SK-N-SH (cell line): ENCODE data around the gene EXOC2.

Source experiments
- CHD2 ChIP-seq: fragments of 150-350 bp; IDR thresholded peaks from 2 replicates; pipeline ENCODE4 v1.6.1; 2018; ENCODE audit warnings: low read length; ENCODE audit not compliant: partially characterized antibody
- RAD21 ChIP-seq: IDR thresholded peaks from 2 replicates; pipeline ENCODE4 v1.6.1; 2012; ENCODE audit warnings: mild to moderate bottlenecking, low read length
- RCOR1 ChIP-seq: fragments of 150-350 bp; IDR thresholded peaks from 2 replicates; pipeline ENCODE4 v1.6.1; 2017; ENCODE audit warnings: antibody characterized with exemption, low read length
- SMC3 ChIP-seq: IDR thresholded peaks from 2 replicates; pipeline ENCODE4 v1.6.1; 2012; ENCODE audit warnings: low read depth, low read length, improper control_type of control experiment
- TAF1 ChIP-seq: IDR thresholded peaks from 2 replicates; pipeline ENCODE4 v1.6.1; 2012; ENCODE audit warnings: low read depth, mild to moderate bottlenecking, low read length, moderate library complexity, borderline replicate concordance
- TF ChIP-seq, protein P1 (sequence below): fragments of 200-600 bp; sonication (generic); IDR thresholded peaks from 2 replicates; pipeline ENCODE4 v1.6.1; 2017; ENCODE audit warnings: antibody characterized with exemption, mild to moderate bottlenecking, moderate library complexity
- TF ChIP-seq, protein P2 (sequence below): IDR thresholded peaks from 2 replicates; pipeline ENCODE4 v1.6.1; 2012; ENCODE audit warnings: mild to moderate bottlenecking, low read depth, low read length, moderate library complexity
- TF ChIP-seq, protein P3 (sequence below): IDR thresholded peaks from 2 replicates; pipeline ENCODE4 v1.4.0; 2012; ENCODE audit warnings: low read depth, borderline replicate concordance

GRCh38 chr6:636488-636887, 56.5 kb downstream of the EXOC2 start:
- TF ChIP-seq CHD2 = no peak
- no peak for TF ChIP-seq TAF1
- TF ChIP-seq, protein P1, sequence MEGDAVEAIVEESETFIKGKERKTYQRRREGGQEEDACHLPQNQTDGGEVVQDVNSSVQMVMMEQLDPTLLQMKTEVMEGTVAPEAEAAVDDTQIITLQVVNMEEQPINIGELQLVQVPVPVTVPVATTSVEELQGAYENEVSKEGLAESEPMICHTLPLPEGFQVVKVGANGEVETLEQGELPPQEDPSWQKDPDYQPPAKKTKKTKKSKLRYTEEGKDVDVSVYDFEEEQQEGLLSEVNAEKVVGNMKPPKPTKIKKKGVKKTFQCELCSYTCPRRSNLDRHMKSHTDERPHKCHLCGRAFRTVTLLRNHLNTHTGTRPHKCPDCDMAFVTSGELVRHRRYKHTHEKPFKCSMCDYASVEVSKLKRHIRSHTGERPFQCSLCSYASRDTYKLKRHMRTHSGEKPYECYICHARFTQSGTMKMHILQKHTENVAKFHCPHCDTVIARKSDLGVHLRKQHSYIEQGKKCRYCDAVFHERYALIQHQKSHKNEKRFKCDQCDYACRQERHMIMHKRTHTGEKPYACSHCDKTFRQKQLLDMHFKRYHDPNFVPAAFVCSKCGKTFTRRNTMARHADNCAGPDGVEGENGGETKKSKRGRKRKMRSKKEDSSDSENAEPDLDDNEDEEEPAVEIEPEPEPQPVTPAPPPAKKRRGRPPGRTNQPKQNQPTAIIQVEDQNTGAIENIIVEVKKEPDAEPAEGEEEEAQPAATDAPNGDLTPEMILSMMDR = no peak
- TF ChIP-seq RCOR1 = no peak
- TF ChIP-seq SMC3 = no peak
- no peak for TF ChIP-seq RAD21
- TF ChIP-seq, protein P2, sequence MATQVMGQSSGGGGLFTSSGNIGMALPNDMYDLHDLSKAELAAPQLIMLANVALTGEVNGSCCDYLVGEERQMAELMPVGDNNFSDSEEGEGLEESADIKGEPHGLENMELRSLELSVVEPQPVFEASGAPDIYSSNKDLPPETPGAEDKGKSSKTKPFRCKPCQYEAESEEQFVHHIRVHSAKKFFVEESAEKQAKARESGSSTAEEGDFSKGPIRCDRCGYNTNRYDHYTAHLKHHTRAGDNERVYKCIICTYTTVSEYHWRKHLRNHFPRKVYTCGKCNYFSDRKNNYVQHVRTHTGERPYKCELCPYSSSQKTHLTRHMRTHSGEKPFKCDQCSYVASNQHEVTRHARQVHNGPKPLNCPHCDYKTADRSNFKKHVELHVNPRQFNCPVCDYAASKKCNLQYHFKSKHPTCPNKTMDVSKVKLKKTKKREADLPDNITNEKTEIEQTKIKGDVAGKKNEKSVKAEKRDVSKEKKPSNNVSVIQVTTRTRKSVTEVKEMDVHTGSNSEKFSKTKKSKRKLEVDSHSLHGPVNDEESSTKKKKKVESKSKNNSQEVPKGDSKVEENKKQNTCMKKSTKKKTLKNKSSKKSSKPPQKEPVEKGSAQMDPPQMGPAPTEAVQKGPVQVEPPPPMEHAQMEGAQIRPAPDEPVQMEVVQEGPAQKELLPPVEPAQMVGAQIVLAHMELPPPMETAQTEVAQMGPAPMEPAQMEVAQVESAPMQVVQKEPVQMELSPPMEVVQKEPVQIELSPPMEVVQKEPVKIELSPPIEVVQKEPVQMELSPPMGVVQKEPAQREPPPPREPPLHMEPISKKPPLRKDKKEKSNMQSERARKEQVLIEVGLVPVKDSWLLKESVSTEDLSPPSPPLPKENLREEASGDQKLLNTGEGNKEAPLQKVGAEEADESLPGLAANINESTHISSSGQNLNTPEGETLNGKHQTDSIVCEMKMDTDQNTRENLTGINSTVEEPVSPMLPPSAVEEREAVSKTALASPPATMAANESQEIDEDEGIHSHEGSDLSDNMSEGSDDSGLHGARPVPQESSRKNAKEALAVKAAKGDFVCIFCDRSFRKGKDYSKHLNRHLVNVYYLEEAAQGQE = no peak
- TF ChIP-seq, protein P3, sequence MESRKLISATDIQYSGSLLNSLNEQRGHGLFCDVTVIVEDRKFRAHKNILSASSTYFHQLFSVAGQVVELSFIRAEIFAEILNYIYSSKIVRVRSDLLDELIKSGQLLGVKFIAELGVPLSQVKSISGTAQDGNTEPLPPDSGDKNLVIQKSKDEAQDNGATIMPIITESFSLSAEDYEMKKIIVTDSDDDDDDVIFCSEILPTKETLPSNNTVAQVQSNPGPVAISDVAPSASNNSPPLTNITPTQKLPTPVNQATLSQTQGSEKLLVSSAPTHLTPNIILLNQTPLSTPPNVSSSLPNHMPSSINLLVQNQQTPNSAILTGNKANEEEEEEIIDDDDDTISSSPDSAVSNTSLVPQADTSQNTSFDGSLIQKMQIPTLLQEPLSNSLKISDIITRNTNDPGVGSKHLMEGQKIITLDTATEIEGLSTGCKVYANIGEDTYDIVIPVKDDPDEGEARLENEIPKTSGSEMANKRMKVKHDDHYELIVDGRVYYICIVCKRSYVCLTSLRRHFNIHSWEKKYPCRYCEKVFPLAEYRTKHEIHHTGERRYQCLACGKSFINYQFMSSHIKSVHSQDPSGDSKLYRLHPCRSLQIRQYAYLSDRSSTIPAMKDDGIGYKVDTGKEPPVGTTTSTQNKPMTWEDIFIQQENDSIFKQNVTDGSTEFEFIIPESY = no peak
